NK-92 (cell line): ENCODE results near the gene GABRB3.

Experiments used
- DNase-seq: peaks from one replicate; lab custom pipeline; 2025; ENCODE audit not compliant: unreplicated experiment; lab: John Stamatoyannopoulos, UW

Gene GABRB3

DNA sequence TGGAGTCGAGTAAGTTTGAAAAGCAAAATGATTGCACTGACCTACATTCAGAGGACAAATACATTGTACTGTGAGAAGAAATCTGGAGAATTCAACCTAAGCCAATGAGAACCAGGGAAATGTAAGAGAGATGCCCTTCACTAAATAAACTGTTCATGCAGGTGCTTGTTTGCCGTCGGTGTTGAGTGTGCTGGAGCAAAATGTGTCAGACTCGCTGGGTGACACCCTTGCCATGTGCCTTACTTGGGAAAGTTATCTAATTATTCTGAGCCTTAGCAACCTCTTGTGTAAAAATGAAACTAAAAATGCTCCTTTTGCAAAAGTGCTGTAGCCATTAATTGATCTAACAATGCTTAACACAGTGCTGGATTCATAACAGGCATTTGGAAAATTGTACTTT is 140.4 kb downstream of the GABRB3 start:
- no peak for DNase-seq

DNA sequence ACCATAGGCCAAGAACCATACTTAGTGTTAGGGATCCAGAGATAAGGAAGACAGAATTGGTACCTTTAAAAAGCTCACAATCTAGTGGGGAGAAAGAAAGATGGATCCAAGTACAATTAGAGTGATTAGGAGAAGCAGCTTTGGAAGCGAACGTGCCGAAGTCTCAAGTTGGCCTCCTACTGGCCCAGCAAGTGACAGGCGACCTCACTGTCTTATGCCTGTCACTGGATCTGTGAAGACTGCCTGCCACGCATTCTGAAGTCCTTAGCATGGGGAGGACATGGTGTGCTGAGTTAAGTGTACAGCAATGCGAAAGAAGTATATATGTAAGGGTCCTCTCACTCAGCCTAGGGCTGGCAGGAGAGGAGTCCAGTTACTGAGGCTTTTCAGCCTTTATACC is 141.0 kb downstream of the GABRB3 start:
- DNase-seq, result no peak

DNA sequence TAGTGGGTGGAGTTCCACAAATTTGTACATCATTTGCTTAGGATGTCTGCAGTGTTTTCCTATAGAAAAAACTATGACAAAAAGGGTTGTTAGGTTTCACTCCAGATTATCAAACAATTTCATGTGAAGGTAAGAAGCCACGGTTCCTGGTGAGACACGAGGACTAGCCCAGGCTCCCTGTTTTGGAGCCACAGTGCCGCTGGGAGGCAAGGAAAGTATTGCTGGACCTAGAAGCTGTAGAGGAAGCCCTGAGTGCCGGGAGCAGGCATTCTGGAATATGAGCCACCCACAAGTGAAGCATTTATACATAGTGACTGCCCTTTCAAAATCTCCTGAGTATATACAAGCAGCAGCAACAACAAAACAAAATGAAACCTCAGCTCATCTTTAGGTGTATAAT is 142.0 kb downstream of the GABRB3 start:
- DNase-seq, result no peak

DNA sequence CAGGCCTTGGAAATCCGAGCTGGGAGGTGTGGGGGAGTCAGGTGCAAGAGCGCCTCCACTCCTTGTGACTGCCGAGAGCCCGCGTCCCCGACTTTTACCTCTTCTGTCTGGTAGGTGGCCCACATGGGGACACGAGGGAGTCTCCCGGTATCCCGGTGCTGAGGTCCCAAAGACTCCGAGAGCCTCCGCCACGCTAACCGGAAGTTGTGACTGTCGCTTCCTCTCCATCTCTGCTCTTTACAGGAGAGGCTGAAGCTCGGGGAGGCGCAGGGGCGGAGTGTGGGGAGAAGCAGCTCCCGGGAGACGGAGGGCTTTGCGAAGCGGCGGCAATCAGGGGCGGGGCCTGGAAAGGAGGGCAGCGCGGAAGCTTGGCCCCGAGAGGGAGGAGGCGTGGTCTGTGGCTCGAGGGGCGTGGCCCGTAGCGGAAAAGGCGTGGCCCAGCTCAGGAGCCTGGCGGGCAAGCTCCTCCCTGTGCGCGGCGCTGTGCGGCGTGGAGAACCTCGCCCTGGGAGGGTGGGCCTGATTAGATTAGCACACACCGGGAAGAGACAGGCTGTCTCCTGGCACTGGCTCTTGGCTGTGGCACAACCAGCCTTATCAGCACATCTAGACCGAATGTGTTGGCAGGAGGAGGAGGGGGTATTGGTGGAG is 143.9 kb downstream of the GABRB3 start:
- no peak for DNase-seq

DNA sequence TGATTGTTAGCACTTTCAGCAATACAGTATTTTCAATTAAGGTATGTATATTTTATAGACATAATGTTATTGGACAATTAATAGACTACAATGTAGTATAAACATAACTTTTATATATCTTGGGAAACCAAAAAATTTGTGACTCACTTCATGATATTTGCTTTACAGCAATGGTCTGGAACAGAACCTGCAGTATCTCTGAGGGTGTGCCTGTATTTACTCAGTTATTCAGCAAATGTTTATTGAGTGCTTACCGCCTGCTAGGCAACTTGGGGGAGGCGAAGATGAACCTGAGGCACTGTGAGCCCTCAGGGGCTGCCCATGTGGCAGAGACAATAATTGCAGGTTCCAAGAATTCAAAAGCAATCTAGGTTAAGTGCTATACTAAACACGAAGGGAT is 144.8 kb downstream of the GABRB3 start:
- DNase-seq, result no peak

DNA sequence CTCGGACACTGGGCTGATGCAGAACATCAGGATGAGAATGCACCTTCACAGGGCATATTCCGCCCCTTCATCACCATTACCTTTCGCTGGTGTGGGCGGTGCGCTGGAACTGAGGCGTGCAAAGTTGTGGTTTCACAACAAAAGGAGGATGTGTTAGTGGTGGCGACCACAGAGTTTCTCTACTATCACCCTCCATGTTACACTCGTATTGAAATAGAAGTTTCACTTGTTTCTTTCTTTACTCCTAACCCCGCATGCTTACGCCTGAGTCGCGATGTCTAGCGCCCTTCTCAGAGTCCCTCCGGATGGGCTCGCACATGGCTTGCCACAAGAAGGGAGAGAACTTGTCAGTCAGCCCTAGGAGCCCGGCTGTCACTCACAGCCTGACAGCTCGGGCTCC is 148.7 kb downstream of the GABRB3 start:
- no peak for DNase-seq

DNA sequence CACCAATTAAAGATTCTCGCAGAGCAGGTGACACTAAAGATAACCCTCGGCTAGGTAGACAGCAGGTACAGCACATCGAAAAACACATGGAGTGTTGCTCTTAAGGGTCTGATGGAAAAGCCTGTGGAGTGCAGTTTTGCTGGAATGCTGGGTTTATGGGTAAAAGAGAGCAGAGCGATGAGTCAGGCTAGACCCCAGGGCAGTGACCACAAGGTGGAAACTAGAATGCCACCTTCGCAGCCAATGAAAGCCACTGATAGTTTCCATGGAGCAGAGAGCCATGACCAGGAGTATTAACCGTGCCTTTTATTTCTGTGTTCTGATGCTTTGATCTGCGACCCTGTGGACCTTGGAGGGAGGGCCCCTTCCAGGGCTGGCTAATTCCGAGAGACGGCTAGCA is 149.8 kb downstream of the GABRB3 start:
- no peak for DNase-seq

DNA sequence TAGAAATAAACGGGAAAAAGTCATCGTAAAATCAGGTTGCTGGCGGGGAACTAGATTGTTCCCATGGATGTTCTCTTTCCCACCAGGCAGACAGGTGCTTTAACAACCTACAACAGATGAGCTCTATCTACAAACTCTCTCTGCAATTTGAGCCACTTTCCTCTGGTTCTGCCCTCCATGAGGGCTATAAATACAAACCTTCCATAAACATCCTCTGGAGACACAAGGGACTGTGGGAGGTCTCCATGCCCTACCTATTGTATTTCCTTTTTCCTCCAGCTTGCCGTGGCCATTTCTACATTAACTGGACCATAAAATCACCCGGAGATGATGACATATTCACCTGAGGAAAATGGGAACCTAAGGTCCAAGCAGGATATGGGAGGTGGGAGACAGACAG is 151.1 kb downstream of the GABRB3 start:
- no peak for DNase-seq

DNA sequence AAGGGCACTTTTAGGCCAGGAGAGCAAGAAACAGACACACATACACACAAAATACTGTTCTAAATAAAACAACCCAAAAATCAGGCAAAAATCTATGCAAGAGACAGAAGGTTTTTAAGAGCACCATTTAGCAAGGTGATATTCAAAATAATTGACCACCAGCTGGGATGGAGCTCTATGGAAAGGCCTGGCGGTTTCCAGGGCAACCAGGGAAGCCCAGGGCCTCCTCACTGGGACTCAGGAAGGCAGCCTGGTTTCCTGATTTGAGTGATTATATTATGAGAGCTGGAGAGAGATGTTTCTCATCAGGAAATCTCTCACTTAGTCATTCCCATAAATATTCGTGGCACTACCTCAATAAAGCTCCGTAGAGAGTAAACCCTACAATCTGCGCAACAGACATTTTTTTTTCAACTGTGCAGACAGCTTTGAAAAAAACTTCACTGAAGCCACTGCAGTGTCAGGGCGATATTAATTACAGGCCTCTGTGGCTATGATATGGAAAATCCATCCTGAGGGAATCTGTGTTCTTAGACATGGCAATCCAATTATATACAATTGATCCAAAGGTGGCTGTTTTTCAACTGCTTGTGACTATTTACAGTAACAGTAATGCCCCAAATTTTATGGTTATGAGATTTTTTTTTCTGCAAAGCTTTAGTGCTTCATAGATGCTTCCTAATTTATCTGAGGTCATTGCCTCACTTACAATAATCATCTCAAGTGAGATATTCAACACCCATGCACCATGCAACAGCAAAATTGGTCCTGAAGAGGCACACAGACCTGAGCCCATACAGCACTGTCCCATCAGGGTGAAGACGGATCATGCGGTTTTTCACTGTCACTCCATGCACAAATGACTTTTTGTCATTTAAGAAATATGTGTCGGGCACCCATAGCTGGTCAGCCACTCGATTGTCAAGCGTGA is 152.1 kb downstream of the GABRB3 start:
- no peak for DNase-seq

DNA sequence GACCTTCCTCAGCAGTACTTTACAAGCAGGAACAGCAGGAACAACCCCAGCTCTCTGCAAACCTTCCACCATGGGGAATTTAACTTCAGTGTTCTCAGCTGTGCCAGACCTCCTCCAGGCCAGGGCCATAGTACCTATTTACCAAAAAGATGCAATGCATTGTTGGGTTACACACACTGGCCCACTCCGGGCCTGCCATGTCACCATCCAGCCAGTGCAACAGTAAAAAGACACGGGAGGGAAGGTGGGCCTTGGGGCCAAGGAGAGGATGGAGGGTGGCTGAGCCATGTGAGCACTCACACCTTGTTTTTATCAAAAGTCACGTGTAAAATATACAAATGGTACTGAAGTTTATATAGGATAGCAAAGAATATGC is 157.0 kb downstream of the GABRB3 start:
- DNase-seq, result no peak

DNA sequence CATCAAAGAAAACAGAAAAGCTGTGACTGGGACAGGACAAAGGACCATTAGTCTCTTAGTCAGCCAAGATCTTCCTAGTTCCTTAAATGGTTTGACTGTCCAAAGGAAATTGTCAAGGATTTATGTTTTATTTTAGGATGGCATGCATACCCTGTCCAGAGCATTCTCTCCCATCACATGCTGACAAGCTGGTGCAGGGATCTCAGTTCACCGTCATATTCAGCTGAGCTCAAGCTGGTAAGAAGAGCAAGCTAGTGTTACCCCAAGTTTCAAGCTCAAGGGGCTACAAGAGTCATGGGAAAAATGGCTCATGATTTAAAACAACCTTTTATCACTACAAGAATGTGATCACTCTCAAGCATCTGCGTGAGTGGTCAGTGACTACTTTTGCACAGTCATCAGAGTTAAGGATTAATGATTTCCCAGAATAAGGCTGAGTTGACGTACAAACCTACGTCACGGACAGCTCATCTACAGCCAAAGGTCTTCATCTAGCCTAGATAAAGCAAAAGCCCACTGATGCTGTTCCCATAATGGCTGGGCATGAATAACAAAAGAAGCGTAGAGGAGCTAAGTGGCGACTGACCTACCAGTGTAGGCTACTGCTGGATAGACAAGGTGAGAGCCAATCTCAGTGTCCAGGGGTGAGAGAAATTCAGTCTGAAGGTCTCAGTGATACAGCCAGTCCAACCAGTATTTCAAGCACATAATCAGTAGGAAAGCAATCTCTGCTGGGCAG is 157.5 kb downstream of the GABRB3 start:
- DNase-seq, result no peak

DNA sequence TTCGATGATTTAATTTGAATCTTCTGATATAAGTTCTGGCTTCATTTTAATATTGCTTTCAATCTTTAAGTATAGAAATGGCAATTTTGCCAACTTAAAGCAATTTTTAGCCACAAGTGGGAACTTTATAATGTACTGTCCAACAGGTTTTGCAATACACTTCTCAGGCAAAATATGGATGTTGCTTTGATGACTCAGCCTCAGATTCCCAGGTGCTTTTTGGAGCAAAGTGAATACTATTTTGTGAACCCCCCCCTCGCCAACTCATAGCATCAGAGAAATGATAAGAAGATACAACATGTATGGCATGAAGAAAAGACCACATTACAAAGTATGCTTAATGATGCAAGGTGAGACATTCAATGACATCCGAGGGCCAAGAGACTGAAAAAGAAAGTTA is 158.1 kb downstream of the GABRB3 start:
- no peak for DNase-seq

DNA sequence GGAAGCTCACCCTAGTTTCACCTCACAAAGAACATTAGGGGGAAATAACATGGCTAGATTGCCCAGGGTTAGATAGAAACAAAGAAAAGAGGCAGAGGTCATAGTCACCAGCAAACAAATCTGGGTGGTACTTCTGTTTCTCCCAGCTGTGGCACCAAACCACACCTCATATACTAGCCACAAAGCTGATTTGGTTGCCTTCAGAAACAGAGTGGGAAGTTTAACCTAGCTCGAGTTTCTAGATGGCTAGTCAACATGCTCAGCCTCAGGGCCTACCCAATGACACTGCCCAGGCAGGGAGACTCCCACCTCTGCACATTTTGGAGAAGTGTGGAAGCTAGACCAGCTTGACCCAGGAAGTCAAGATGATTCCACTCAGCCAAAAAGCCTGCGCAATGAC is 174.2 kb downstream of the GABRB3 start:
- no peak for DNase-seq

DNA sequence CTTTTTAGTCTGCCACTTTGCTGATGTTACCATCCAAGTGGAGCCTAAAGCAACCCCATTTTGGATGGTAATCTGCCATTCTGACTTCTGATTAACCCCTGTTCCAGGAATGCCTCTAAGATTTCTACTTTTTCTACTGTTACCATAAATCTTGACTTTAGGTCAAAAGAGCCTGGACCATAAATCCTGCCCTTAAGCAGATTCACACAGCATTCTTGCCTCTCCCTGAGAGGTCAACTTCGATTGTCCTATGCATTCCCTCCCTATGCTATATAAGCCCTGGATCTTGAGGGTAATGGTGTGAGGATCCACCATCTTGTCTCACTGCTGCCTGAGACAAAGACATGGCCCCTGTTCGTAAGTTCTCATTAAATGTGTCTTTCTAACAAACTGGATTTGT is 177.3 kb downstream of the GABRB3 start:
- no peak for DNase-seq

DNA sequence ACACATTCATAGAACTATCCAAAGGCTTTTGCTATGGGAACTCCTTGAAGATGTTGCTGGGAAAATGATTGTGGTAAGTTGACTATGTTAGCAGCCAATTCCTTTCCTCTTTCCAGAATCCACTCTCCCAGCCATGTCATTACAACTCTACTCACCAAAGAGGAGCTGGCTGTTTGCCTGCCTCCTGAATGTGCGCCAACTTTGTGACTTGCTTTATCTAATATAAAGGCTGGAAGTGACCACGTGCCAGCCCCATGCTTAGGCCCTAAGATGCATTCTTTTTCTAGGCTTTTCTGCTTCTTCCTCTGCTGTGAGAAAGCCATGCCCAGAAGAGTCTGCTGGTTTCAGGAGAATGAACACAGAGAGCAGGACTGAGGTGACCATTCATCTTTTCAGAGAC is 182.2 kb downstream of the GABRB3 start:
- DNase-seq, result no peak

DNA sequence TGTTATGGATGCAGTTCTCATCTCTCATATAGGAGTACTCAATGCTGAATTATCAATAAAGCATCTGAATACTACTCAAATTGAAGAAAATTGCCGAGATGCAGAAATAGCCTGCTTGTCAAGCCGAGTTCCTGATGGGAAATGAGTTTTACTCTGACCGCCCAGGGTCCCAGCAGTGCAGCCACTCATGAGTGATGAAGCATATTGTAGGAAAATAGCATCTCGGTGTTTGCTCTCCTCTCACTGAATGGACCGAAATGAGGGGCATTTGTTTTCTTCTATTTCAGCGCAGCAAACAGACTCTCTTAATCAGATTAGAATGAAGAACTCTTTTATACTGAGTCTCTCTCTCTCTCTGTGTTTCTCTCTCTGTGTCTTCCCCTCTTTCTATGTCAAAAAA is 190.0 kb downstream of the GABRB3 start:
- DNase-seq, result no peak

DNA sequence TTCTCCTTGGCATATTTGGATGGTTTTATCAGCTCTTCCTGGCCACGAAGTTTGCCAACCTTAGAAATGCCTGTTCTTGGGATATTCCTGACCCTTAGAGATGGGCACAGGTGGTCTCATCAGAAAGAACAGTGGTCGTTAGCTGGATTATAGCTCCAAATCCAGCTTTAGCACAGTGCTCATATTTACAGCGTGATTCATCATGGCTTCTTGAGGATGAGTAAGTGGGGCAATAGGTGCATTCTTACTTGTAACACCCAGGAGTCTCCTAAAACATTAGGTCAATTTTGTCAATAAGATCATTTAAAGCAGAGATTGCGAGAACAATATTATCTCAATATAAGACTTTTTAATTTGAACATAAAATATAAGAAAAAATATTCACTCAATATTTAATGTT is 191.9 kb downstream of the GABRB3 start:
- DNase-seq, result no peak

DNA sequence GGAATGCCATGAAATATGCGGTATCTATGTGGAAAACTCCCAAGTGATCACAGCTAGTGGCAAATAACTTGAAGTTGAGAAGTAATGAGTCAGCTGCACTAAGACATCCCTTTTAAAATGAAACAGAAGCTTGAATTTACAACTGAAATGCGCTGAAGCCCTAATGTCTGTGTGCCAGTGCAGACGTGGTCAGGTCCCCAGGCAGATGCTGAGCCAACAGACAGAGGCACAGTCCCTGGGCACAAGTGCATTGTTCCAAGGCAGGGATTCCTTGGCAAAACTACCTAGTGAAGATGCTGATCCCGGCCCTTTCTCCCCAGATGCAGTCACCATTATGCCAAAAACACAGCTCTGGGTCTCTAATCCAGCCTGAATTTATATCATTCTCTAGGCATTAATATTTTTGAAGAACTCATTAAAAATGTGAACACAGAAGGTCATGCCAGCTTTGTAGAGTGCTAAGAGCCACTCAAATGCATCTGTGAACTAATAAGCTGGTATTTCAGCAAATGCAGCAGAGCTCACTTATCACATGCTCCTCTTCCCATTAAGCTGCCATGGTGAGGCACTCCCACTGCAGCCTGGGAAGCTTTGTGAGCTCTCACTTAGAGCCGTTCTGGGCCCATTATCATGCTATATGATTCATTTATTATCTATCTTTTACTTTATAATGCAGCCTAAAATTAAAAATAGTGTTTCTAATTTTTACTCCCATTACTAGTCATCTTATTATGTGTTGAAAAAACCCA is 200.1 kb downstream of the GABRB3 start:
- no peak for DNase-seq

DNA sequence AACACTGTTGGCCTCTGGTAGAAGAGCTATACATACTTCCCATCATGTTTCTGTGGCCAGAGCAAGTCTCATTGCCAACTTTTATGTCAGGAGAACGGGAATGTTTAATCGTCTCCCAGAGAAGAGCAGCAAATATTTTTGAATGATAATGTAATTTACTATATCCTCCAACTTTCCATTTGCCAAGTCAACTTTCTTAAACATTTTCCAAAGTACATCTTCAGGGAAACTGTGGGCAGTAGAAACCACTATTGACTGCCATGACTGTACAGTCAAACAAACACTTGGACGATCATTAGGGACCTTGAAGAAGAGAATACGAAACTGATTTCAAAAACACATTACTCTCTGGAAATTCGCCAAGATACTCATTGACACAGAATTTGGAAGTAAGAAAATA is 201.5 kb downstream of the GABRB3 start:
- no peak for DNase-seq

DNA sequence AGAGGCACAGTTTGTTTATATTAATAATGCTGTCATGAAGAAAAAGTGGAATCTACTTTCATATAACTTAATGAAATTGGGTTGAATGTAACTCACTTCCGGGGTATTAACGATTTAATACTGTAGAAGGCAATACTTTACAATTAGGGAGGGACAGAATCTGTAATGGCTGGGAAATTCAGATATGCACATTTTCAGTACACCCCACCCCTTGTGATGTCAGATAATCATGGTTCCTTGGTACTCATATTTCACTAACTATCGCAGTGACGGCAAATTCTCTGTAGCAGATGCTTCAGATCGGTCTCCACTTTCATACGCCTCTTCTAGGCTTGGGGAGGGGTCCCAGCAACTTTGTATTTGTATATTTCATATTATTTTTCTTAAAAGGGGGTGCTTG is 207.3 kb downstream of the GABRB3 start:
- no peak for DNase-seq

DNA sequence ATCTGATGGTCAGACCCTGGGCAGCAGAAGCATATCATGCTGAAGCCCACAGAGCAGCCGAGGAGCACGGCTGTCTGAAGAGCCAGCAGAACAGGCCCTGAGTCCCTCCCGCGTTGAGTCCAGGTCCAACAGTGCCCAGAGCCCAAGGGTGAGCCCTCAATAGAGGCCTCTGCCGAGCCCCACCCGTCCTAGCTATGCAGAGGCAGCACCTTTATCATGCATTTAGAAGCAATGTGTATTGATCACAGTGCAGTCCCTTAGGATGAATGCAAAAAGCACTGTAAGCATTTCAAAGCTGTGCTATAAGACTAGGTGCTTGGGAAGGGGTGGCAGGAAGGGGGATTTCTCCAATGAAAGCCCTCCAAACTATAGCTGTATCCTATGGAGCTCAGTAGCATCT is 208.5 kb downstream of the GABRB3 start:
- DNase-seq, result no peak
